HCT116 (cell line): Measurements from ENCODE around the gene SHANK1. TPM values are rescaled to one million over a fixed set of nuclear protein-coding genes. Genes with fewer than 3 reads are reported as not detected.

Source experiments
- ATAC-seq: fragments of 200-7000 bp; cut with Tn5 transposase; 2 replicates; pipeline ENCODE4 v1.9.1; 2020; ENCODE audit warnings: mild to moderate bottlenecking, moderate library complexity
- BruUV-seq: library from RNA; stranded (reverse); fragments of 400-500 nt; replicated peaks from 2 replicates; lab custom pipeline; 2021; lab: Mats Ljungman, UMichigan
- CTCF ChIA-PET: fragments of 300-600 bp; sonication (Branson Sonifier 250); formaldehyde crosslinking; loops from one replicate; lab custom pipeline; 2021; ENCODE audit warnings: antibody characterized with exemption; lab: Charles Lee
- POLR2A ChIA-PET: fragments of 300-600, 350-600 bp; sonication (Branson Sonifier 250); formaldehyde crosslinking; loops from one replicate; lab custom pipeline; 2021; ENCODE audit warnings: antibody characterized with exemption; lab: Charles Lee
- RAD21 ChIA-PET, 2 experiments: fragments of 300-600 bp; sonication (Branson Sonifier 250); formaldehyde crosslinking; loops; one replicate each; lab custom pipeline; 2023; ENCODE audit warnings: low total read pairs in 2 of 2; ENCODE audit not compliant: uncharacterized antibody in 2 of 2, unreplicated experiment in 2 of 2, low non-redundant PET in 1 of 2; lab: Charles Lee
- DNase-seq: peaks from one replicate; pipeline ENCODE4 v3.0.0-alpha.2; 2010; ENCODE audit warnings: low read depth, low spot score
- H2AFZ ChIP-seq: fragments of 200-600 bp; shearing (Covaris generic), sonication (generic); 2 replicates; pipeline ENCODE4 v1.6.1; 2017; ENCODE audit warnings: low read depth, mixed run types, mixed read lengths, antibody characterized with exemption, low read length; ENCODE audit not compliant: poor library complexity, severe bottlenecking
- H3K27ac ChIP-seq: 2 replicates; pipeline ENCODE4 v1.5.1; 2012; ENCODE audit warnings: low read depth, low read length
- H3K27me3 ChIP-seq: fragments of 200-600 bp; sonication (generic); 2 replicates; pipeline ENCODE4 v1.6.1; 2016; ENCODE audit warnings: mixed run types, low read length, mixed read lengths; ENCODE audit not compliant: insufficient read depth
- H3K36me3 ChIP-seq, 2 experiments: fragments of 200-500 bp in 1 of 2; fragments of 200-600 bp in 1 of 2; sonication (Bioruptor generic) in 1 of 2; sonication (generic) in 1 of 2; 2 replicates each; pipeline versions ENCODE4 v1.5.1 to v1.6.1; 2014 to 2016; ENCODE audit warnings: low read length in 2 of 2, inconsistent platforms in 1 of 2, mixed read lengths in 1 of 2, mixed run types in 1 of 2; ENCODE audit not compliant: insufficient read depth in 2 of 2, control insufficient read depth in 1 of 2
- H3K4me1 ChIP-seq, 2 experiments: fragments of 200-600 bp in 1 of 2; sonication (generic) in 1 of 2; 2 replicates each; pipeline versions ENCODE4 v1.5.1 to v1.6.1; 2012 to 2017; ENCODE audit warnings: low read length in 2 of 2, inconsistent platforms in 1 of 2, mild to moderate bottlenecking in 1 of 2, mixed read lengths in 1 of 2, mixed run types in 1 of 2, moderate library complexity in 1 of 2; ENCODE audit not compliant: insufficient read depth in 2 of 2, control insufficient read depth in 1 of 2
- H3K4me2 ChIP-seq: fragments of 200-600 bp; sonication (generic); 2 replicates; pipeline ENCODE4 v1.6.1; 2017; ENCODE audit warnings: mixed run types, low read length, mixed read lengths
- H3K4me3 ChIP-seq, 2 experiments: fragments of 200-600 bp in 1 of 2; sonication (generic) in 1 of 2; replicated peaks in 1 of 2; 2 replicates each; pipeline ENCODE4 v1.5.1; 2011 to 2016; ENCODE audit warnings: low read length in 2 of 2, control low read depth in 1 of 2, low read depth in 1 of 2, mild to moderate bottlenecking in 1 of 2, mixed read lengths in 1 of 2, mixed run types in 1 of 2
- H3K79me2 ChIP-seq: fragments of 200-600 bp; sonication (generic); 2 replicates; pipeline ENCODE4 v1.6.1; 2017; ENCODE audit warnings: mild to moderate bottlenecking, mixed run types, low read length, moderate library complexity, mixed read lengths; ENCODE audit not compliant: insufficient read depth
- H3K9ac ChIP-seq: fragments of 200-600 bp; sonication (generic); 2 replicates; pipeline ENCODE4 v1.6.1; 2016; ENCODE audit warnings: low read length, mixed read lengths
- H3K9me2 ChIP-seq: fragments of 200-600 bp; sonication (generic), shearing (Covaris generic); 2 replicates; pipeline ENCODE4 v1.6.1; 2017; ENCODE audit warnings: mixed run types, mild to moderate bottlenecking, moderate library complexity; ENCODE audit not compliant: insufficient read depth
- H3K9me3 ChIP-seq, 2 experiments: fragments of 200-500 bp in 1 of 2; fragments of 200-600 bp in 1 of 2; sonication (Bioruptor generic) in 1 of 2; sonication (generic) in 1 of 2; 2 replicates each; pipeline ENCODE4 v1.6.1; 2014 to 2017; ENCODE audit warnings: low read length in 2 of 2, mixed read lengths in 2 of 2, inconsistent platforms in 1 of 2, low read depth in 1 of 2, mild to moderate bottlenecking in 1 of 2, mixed run types in 1 of 2, moderate library complexity in 1 of 2; ENCODE audit not compliant: control insufficient read depth in 1 of 2, insufficient read depth in 1 of 2
- H4K20me1 ChIP-seq: fragments of 200-600 bp; sonication (generic), shearing (Covaris generic); 2 replicates; pipeline ENCODE4 v1.6.1; 2017; ENCODE audit warnings: mixed run types, mild to moderate bottlenecking, moderate library complexity; ENCODE audit not compliant: insufficient read depth
- EGR1 ChIP-seq: IDR thresholded peaks from 2 replicates; pipeline ENCODE4 v1.6.1; 2012; ENCODE audit warnings: low read depth
- ELF1 ChIP-seq: IDR thresholded peaks from 2 replicates; pipeline ENCODE4 v1.6.1; 2012; ENCODE audit warnings: low read depth, borderline replicate concordance
- FOSL1 ChIP-seq: IDR thresholded peaks from 2 replicates; pipeline ENCODE4 v1.6.1; 2012; ENCODE audit warnings: low read depth
- MAX ChIP-seq: IDR thresholded peaks from 2 replicates; pipeline ENCODE4 v1.6.1; 2012
- POLR2A ChIP-seq: IDR thresholded peaks from 2 replicates; pipeline ENCODE4 v1.7.0; 2011; ENCODE audit warnings: borderline replicate concordance; ENCODE audit not compliant: insufficient read depth, insufficient read length; ENCODE audit errors: extremely low read depth
- POLR2AphosphoS5 ChIP-seq: IDR thresholded peaks from 2 replicates; pipeline ENCODE4 v1.6.1; 2011; ENCODE audit warnings: mild to moderate bottlenecking, low read depth, low read length, moderate library complexity
- RAD21 ChIP-seq: IDR thresholded peaks from 2 replicates; pipeline ENCODE4 v1.6.1; 2012; ENCODE audit warnings: low read depth, mild to moderate bottlenecking
- TCF7L2 ChIP-seq: IDR thresholded peaks from 2 replicates; pipeline ENCODE4 v1.7.0; 2011; ENCODE audit warnings: borderline replicate concordance, inconsistent platforms; ENCODE audit not compliant: insufficient read depth, insufficient read length; ENCODE audit errors: extremely low read depth
- YY1 ChIP-seq: IDR thresholded peaks from 2 replicates; pipeline ENCODE4 v1.6.1; 2011; ENCODE audit warnings: low read length, low read depth, moderate library complexity, mild to moderate bottlenecking; ENCODE audit not compliant: insufficient replicate concordance; ENCODE audit errors: extremely low read depth
- ZFX ChIP-seq: fragments of 450-650 bp; IDR thresholded peaks from 2 replicates; pipeline ENCODE4 v1.6.1; 2017
- intact Hi-C: fragments of 100-400 bp; cut with micrococcal nuclease; formaldehyde crosslinking; loops from 2 replicates; pipeline ENCODE4 v1.10.0; 2022
- total RNA-seq: library from RNA; stranded (reverse); gene quantifications from one replicate; pipeline ENCODE4 v1.2.1, GENCODE V29; 2021; ENCODE audit not compliant: unreplicated experiment
- TF ChIP-seq, protein P1 (sequence below): IDR thresholded peaks from 2 replicates; pipeline ENCODE4 v1.6.1; 2012

SHANK1 gene
- total RNA-seq, 1 experiment from 2014 or later = 3.0 TPM

DNA sequence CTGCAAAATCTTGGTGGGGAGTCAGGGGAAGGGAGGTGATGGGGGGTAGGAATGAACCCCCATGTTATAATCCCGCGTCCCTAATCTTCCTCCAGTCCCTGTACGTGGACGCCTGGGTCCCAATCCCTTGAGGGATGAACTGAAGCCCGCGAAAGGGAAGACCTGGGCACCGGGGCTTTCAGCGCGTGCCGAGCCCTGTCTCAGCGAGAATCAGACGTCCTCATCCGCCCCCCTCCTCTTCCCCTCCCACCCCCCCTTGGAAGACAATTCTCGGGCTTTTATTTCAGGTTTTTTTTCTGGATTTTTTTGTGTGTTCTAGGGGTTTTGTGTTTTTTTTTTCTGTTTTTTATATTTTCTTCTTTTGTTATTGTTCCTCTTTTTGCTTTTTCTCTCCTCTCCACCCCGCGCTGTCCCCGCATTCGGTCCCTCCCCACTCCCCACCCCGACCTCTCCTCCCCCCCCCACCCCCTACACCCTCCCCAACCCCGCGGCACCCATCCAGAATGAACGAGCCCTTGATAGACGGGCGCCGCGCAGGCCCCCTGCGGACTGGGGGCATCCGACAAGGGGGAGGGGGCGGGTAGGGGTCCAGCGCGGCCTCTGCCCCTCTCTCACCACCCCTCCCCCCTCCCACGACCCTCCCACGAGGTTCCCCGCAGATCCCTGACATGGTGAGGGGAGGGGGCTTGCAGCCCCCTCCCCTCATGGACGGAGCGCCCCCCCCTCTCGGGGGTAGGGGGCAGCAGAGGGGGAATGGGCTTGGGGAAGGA, 60.1 kb downstream of the SHANK1 start:
- ATAC-seq (no peak), DNase-seq (no peak)
- no peaks in the 10 kb centered on the region for H4K20me1 ChIP-seq
- no peak overlapping the region for H3K9ac ChIP-seq
- H3K4me3 ChIP-seq = peak overlapping the region; percentile 11 to 74
- no peaks in the 10 kb centered on the region for H3K27me3 ChIP-seq
- BruUV-seq = no TSS peak
- H3K4me2 ChIP-seq = peak overlapping the region; percentile 92
- H3K4me1 ChIP-seq = peaks cover 0 to 27% of the 10 kb centered on the region in 2 experiments; a peak in 3 of 4 replicates
- no peak overlapping the region for H2AFZ ChIP-seq
- no peaks in the 10 kb centered on the region for H3K9me3 ChIP-seq
- H3K36me3 ChIP-seq = no peaks in the 10 kb centered on the region
- TF ChIP-seq YY1 (no peak), RAD21 (no peak), POLR2AphosphoS5 (no peak), FOSL1 (no peak)
- TF ChIP-seq, protein P1, sequence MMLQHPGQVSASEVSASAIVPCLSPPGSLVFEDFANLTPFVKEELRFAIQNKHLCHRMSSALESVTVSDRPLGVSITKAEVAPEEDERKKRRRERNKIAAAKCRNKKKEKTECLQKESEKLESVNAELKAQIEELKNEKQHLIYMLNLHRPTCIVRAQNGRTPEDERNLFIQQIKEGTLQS = no peak
- no peaks in the 10 kb centered on the region for H3K79me2 ChIP-seq
- intact Hi-C loops = loop anchor here (5.0 to 10.0 kb wide), 2 partner anchors 125 to 292 kb away; partner anchors contain the start of gene NAPSA
- 0 out of 2 replicates have a peak overlapping the region, but pooled peaks have one; percentile 81 for H3K27ac ChIP-seq
- POLR2A ChIA-PET = no interaction called here
- no peaks in the 10 kb centered on the region for H3K9me2 ChIP-seq
- CTCF ChIA-PET = no interaction called here
- RAD21 ChIA-PET = no interaction called here

GRCh38 chr19:50658441-50659317, 60.9 kb downstream of the SHANK1 start:
- ChIA-PET POLR2A (no interaction called here), RAD21 (interaction anchor here in 1 of 2 experiments (0.5 kb wide), 1 partner anchor 125 kb away, joined by 6 read pairs; no protein-coding TSS in a partner anchor), CTCF (interaction anchor here (1.0 kb wide), 2 partner anchors 11 to 103 kb away, joined by 4 to 6 read pairs; no protein-coding TSS in a partner anchor)
- Histone ChIP-seq H3K4me1 (peaks cover 0 to 28% of the 10 kb centered on the region in 2 experiments; a peak in 3 of 4 replicates), H2AFZ (no peak overlapping the region), H4K20me1 (no peaks in the 10 kb centered on the region), H3K4me2 (peak overlapping the region; percentile 92), H3K9me3 (no peaks in the 10 kb centered on the region), H3K36me3 (no peaks in the 10 kb centered on the region), H3K9me2 (no peaks in the 10 kb centered on the region), H3K9ac (peak overlapping the region; percentile 80), H3K79me2 (no peaks in the 10 kb centered on the region), H3K27me3 (no peaks in the 10 kb centered on the region), H3K27ac (peak overlapping the region; percentile 81), H3K4me3 (peak overlapping the region; percentile 66 to 74)
- peak; percentile 65 for TF ChIP-seq POLR2AphosphoS5
- 0 out of 2 replicates have a peak, but pooled peaks have one; percentile 23 for TF ChIP-seq EGR1
- no peak for TF ChIP-seq MAX
- TF ChIP-seq TCF7L2 = peak; percentile 86
- peak; percentile 77; the same call in 1 of the 2 replicates for TF ChIP-seq ZFX
- TF ChIP-seq ELF1 = no peak
- peak; percentile 66 for TF ChIP-seq POLR2A
- ATAC-seq = peak; percentile 63
- intact Hi-C loops = loop anchor here (5.0 to 10.0 kb wide), 2 partner anchors 124 to 291 kb away; partner anchors contain the start of gene NAPSA
- DNase-seq = peak; percentile 68
- BruUV-seq = TSS peak; percentile 99
